Measurements from ENCODE around the gene APBA1.

GRCh38 chr9:69593756-69594155, 78.4 kb downstream of the APBA1 start:
- TF ChIP-seq CTCF (IDR thresholded peaks at IDR 0.05; ENCODE audit: low read depth, low read length): no peak
- TF ChIP-seq MYC (IDR thresholded peaks at IDR 0.05; ENCODE audit: low read depth, low read length): no peak

All from NB4 (cell line).